Kidney (tissue), 14 donors: ENCODE results near the gene KAT7. TPM values are rescaled to one million over a fixed set of nuclear protein-coding genes. Genes with fewer than 3 reads are reported as not detected.

Experiments
- DNase-seq, 5 donors: peaks; one replicate each; pipeline ENCODE4 v3.0.0-alpha.2; 2013 to 2020
- FAIRE-seq: peaks from 2 replicates; lab custom pipeline; 2012; peaks lifted over from hg19 to GRCh38; lab: Jason Lieb, UNC
- H3K27ac ChIP-seq, 2 donors: one replicate each; pipeline ENCODE4 v1.7.0; 2013; ENCODE audit warnings: low read depth in 2 of 2, low read length in 2 of 2, inconsistent platforms in 1 of 2
- H3K27me3 ChIP-seq: one replicate; pipeline ENCODE4 v1.7.1; 2013; ENCODE audit warnings: low read length, inconsistent platforms; ENCODE audit not compliant: control insufficient read depth, insufficient read depth
- H3K36me3 ChIP-seq, 3 donors: one replicate each; pipeline versions ENCODE4 v1.7.0 to v1.7.1; 2013; ENCODE audit warnings: low read length in 3 of 3, control low read depth in 1 of 3, inconsistent platforms in 1 of 3; ENCODE audit not compliant: insufficient read depth in 3 of 3, control insufficient read depth in 2 of 3
- H3K4me1 ChIP-seq, 3 donors: one replicate each; pipeline versions ENCODE4 v1.7.0 to v1.7.1; 2013; ENCODE audit warnings: low read length in 3 of 3, inconsistent platforms in 1 of 3, low read depth in 1 of 3; ENCODE audit not compliant: control insufficient read depth in 2 of 3, insufficient read depth in 2 of 3
- H3K4me3 ChIP-seq, 3 donors: one replicate each; pipeline versions ENCODE4 v1.7.0 to v1.8.1; 2013; ENCODE audit warnings: low read length in 3 of 3, control low read depth in 1 of 3, inconsistent platforms in 1 of 3
- H3K9ac ChIP-seq, 3 donors: one replicate each; pipeline versions ENCODE4 v1.7.0 to v1.7.1; 2013; ENCODE audit warnings: low read length in 3 of 3, control low read depth in 1 of 3, inconsistent platforms in 1 of 3
- H3K9me3 ChIP-seq, 3 donors: one replicate each; pipeline versions ENCODE4 v1.7.0 to v1.7.1; 2013; ENCODE audit warnings: low read length in 3 of 3, control low read depth in 1 of 3, inconsistent platforms in 1 of 3; ENCODE audit not compliant: control insufficient read depth in 2 of 3, insufficient read depth in 1 of 3
- intact Hi-C: fragments of 100-400 bp; cut with DNase I; formaldehyde crosslinking; loops from one replicate; pipeline ENCODE4 v1.11.1; 2022
- polyA plus RNA-seq: library from polyadenylated mRNA; stranded (reverse); fragments of 350-450 nt; fragmentation: Illumina TruSeq; extraction: RNeasy Lipid Tissue Mini Kit (QIAGEN cat#74804); gene quantifications from one replicate; pipeline ENCODE4 v1.2.3, GENCODE V29; 2014; ENCODE audit warnings: low read depth, low replicate concordance; ENCODE audit not compliant: insufficient read depth
- total RNA-seq: library from RNA; stranded (reverse); fragmentation: NEBNext Ultra II Directional; extraction: Animal tissue kit (Norgen Biotek cat#: 25700); gene quantifications from one replicate; pipeline ENCODE4 v1.2.1, GENCODE V29; 2021
- TF ChIP-seq, protein P1 (sequence below): IDR thresholded peaks from 3 replicates; pipeline ENCODE4 v1.5.1; 2012; ENCODE audit warnings: mild to moderate bottlenecking, moderate library complexity, borderline replicate concordance; ENCODE audit not compliant: insufficient read depth; ENCODE audit errors: extremely low read depth
- donor health status: control.
- donor health status: control.
- donor health status: control.
- donor health status: control.
- donor health status: control.
- donor health status: DM: yes; HTN: yes; CAD: no.
- donor health status: Normal renal cell carcinoma (clear cell type).

KAT7 gene
- total and polyA plus RNA-seq, 2 donors from 2014 or later, result 18.4 to 76.9 TPM

GRCh38 chr17:49821466-49821865 is 33.0 kb downstream of the KAT7 start:
- TF ChIP-seq, protein P1, sequence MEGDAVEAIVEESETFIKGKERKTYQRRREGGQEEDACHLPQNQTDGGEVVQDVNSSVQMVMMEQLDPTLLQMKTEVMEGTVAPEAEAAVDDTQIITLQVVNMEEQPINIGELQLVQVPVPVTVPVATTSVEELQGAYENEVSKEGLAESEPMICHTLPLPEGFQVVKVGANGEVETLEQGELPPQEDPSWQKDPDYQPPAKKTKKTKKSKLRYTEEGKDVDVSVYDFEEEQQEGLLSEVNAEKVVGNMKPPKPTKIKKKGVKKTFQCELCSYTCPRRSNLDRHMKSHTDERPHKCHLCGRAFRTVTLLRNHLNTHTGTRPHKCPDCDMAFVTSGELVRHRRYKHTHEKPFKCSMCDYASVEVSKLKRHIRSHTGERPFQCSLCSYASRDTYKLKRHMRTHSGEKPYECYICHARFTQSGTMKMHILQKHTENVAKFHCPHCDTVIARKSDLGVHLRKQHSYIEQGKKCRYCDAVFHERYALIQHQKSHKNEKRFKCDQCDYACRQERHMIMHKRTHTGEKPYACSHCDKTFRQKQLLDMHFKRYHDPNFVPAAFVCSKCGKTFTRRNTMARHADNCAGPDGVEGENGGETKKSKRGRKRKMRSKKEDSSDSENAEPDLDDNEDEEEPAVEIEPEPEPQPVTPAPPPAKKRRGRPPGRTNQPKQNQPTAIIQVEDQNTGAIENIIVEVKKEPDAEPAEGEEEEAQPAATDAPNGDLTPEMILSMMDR, result no peak
- DNase-seq (no peak), FAIRE-seq (no peak)
- Histone ChIP-seq H3K9me3 (no peaks in the 10 kb centered on the region), H3K9ac (no peak overlapping the region), H3K27me3 (no peaks in the 10 kb centered on the region), H3K36me3 (peaks cover 14 to 56% (median 52%) of the 10 kb centered on the region in 3 donors), H3K4me1 (peaks cover 0 to 2% (median 0%) of the 10 kb centered on the region in 3 donors), H3K4me3 (no peak overlapping the region), H3K27ac (no peak overlapping the region)
- intact Hi-C loops, result no loop called here

- no peak overlapping the region for H3K9ac ChIP-seq
- H3K9me3 ChIP-seq, result no peaks in the 10 kb centered on the region
- TF ChIP-seq, protein P1, result no peak
- no peaks in the 10 kb centered on the region for H3K27me3 ChIP-seq
- no peak overlapping the region for H3K27ac ChIP-seq
- peaks cover 0 to 2% (median 0%) of the 10 kb centered on the region in 3 donors for H3K4me1 ChIP-seq
- DNase-seq, result peak in 2 of 5 donors; percentile 49 to 52
- no peak overlapping the region for H3K4me3 ChIP-seq
- H3K36me3 ChIP-seq, result peaks cover 17 to 57% (median 54%) of the 10 kb centered on the region in 3 donors
- no peak for FAIRE-seq
- intact Hi-C loops, result no loop called here
Observed at GRCh38 chr17:49821916-49822315, 33.4 kb downstream of the KAT7 start.

DNA sequence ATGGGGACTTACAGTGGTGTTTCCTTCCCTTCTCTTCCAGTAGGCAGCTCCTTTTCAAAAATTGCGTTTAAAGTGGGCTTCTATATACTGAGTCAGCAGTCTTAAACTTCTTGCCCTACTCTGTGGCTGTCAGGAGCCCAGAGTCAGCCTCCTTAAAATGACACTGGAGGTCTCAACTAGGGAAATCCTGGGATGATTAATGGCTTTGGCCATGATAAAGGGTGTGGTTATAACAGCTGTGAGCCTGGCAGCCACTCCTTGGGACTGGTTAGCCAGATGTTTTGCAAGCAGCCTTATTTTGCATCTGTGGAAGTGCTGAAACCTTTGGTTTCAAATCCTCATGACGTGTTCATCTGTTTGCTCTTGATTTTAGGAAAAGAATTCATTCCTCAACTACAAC is 34.3 kb downstream of the KAT7 start:
- H3K36me3 ChIP-seq, result peaks cover 17 to 55% (median 48%) of the 10 kb centered on the region in 3 donors
- DNase-seq, result no peak
- no peaks in the 10 kb centered on the region for H3K9me3 ChIP-seq
- TF ChIP-seq, protein P1, result no peak
- intact Hi-C loops, result no loop called here
- no peak overlapping the region for H3K9ac ChIP-seq
- no peak overlapping the region for H3K4me3 ChIP-seq
- H3K4me1 ChIP-seq, result peaks cover 0 to 2% (median 0%) of the 10 kb centered on the region in 3 donors
- no peak overlapping the region for H3K27ac ChIP-seq
- no peak for FAIRE-seq
- H3K27me3 ChIP-seq, result no peaks in the 10 kb centered on the region

DNA sequence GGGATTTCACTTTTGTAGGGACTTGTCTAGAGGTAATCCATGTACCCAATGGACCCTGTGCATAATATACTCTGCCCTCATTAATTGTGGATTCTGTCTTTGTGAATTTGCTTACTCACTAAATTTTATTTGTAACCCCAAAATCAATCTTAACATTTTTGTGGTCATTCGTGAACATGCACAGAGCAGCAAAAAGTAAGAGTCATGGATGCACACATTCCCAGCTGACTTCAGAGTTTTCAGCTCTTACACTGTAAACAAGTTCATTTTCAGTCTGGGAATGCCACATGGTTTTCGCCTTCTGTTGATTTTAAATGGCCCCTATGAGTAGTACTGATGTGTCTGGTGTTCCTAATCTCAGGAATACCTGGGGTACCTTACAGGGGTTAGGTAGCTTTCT is 35.1 kb downstream of the KAT7 start:
- H3K36me3 ChIP-seq, result peaks cover 13 to 54% (median 43%) of the 10 kb centered on the region in 3 donors
- TF ChIP-seq, protein P1, result no peak
- DNase-seq (no peak), FAIRE-seq (no peak)
- H3K9ac ChIP-seq, result no peak overlapping the region
- intact Hi-C loops, result no loop called here
- no peak overlapping the region for H3K27ac ChIP-seq
- peaks cover 0 to 2% (median 0%) of the 10 kb centered on the region in 3 donors for H3K4me1 ChIP-seq
- H3K4me3 ChIP-seq, result no peak overlapping the region
- H3K27me3 ChIP-seq, result no peaks in the 10 kb centered on the region
- H3K9me3 ChIP-seq, result no peaks in the 10 kb centered on the region
